ENCODE results near the gene G6PD.

DNA sequence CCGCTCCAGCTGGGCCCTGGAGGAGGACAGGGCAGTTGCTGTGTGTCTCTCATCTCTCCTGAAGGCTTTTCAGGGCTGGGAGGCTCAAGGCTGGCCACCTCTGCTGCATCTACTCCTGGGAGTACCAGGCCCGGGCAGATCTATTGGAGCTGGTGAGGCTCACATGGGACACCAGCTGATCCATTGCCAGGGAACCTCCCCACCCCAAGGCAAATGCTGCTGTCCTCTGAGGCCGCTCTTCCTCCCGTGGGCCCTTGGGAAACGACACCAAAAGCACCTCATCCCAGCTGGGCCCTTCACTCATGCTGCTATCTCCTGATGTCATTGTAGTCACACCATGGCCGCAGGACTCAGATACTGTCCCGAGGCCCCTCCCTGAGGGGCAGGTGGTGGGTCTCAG is 63.9 kb downstream of the G6PD start:
- TF ChIP-seq RAD21 (conservative IDR thresholded peaks at IDR 0.05 in 1 of 2, IDR thresholded peaks at IDR 0.05 in 1 of 2) (no peak), POLR2A (IDR thresholded peaks at IDR 0.05; ENCODE audit: low read length) (no peak), EP300 (IDR thresholded peaks at IDR 0.05) (no peak), MAZ (IDR thresholded peaks at IDR 0.05; ENCODE audit: borderline replicate concordance, low read depth, low read length) (no peak), MYC (IDR thresholded peaks at IDR 0.05; ENCODE audit: borderline replicate concordance, low read length) (no peak), KDM1A (IDR thresholded peaks at IDR 0.05; ENCODE audit: low read depth) (no peak), HDAC2 (IDR thresholded peaks at IDR 0.05) (no peak), RARB (CRISPR knock-in tag; IDR thresholded peaks at IDR 0.05) (no peak)
- TF ChIP-seq, protein P1, sequence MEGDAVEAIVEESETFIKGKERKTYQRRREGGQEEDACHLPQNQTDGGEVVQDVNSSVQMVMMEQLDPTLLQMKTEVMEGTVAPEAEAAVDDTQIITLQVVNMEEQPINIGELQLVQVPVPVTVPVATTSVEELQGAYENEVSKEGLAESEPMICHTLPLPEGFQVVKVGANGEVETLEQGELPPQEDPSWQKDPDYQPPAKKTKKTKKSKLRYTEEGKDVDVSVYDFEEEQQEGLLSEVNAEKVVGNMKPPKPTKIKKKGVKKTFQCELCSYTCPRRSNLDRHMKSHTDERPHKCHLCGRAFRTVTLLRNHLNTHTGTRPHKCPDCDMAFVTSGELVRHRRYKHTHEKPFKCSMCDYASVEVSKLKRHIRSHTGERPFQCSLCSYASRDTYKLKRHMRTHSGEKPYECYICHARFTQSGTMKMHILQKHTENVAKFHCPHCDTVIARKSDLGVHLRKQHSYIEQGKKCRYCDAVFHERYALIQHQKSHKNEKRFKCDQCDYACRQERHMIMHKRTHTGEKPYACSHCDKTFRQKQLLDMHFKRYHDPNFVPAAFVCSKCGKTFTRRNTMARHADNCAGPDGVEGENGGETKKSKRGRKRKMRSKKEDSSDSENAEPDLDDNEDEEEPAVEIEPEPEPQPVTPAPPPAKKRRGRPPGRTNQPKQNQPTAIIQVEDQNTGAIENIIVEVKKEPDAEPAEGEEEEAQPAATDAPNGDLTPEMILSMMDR (IDR thresholded peaks at IDR 0.05): no peak
- TF ChIP-seq, protein P2, sequence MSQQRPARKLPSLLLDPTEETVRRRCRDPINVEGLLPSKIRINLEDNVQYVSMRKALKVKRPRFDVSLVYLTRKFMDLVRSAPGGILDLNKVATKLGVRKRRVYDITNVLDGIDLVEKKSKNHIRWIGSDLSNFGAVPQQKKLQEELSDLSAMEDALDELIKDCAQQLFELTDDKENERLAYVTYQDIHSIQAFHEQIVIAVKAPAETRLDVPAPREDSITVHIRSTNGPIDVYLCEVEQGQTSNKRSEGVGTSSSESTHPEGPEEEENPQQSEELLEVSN (IDR thresholded peaks at IDR 0.05; ENCODE audit: borderline replicate concordance, low read depth): no peak
- TF ChIP-seq, protein P3, sequence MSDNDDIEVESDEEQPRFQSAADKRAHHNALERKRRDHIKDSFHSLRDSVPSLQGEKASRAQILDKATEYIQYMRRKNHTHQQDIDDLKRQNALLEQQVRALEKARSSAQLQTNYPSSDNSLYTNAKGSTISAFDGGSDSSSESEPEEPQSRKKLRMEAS (IDR thresholded peaks at IDR 0.05): no peak

All from A549 (cell line).